ENCODE results near the gene DNAJC5.

GRCh38 chr20:63858393-63859165, 36.3 kb upstream of the DNAJC5 start:
- TF ChIP-seq CTCF (IDR thresholded peaks at IDR 0.05) = no peak
- no peak for TF ChIP-seq CBFB (CRISPR knock-in tag; IDR thresholded peaks at IDR 0.05; ENCODE audit: low read depth)
